NOMO-1 (cell line): ENCODE results near the gene FLCN.
A peak's percentile ranks its signal among the peaks of the same experiment; 100 is the strongest.
"Not testable (repeated sequence)": the region's sequence is repeated elsewhere in the genome, so short reads cannot be mapped to it uniquely, and the experiment has no call there.

Experiments
- DNase-seq, 2 experiments: peaks; one replicate each; lab custom pipeline; 2025; ENCODE audit not compliant: unreplicated experiment in 2 of 2; lab: John Stamatoyannopoulos, UW

FLCN gene

DNA sequence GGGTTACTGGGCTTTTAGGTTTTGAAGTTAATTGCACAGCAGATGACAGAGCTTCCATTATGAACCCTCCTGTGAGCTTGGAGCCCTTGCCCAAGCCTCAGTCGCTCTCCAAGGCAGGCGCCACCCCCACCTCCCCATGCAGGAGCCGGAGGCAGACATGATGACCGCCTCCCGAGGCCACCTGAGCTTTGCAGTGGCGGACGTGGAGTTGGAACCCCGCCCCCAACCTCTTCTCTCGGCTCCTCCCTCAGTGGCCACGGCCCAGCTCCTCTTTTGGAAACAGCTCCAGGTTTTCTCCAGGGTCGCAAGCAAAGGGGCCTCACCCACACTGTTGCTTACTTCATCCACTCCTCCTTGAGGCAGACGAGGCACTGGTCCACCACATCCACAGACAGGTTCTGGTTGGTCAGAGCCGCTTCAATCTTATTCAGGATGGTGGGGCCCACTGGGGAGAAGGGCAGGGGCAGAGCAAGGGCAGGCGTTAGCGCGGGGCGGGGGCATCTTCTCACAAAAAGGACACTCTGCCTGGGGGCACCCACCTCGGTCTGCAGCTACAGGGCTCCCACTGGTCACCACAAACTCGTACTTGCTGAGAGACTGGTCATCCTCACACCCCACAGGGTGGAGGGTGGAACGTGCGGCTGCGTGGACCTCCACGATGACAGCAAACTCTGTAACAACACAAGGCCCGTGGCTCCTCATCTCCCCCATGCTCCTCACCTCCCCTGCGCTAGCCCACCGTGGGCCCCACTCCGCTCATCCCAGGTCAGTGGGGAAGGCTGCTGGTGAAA is 22.1 kb downstream of the FLCN start:
- DNase-seq = no peak

DNA sequence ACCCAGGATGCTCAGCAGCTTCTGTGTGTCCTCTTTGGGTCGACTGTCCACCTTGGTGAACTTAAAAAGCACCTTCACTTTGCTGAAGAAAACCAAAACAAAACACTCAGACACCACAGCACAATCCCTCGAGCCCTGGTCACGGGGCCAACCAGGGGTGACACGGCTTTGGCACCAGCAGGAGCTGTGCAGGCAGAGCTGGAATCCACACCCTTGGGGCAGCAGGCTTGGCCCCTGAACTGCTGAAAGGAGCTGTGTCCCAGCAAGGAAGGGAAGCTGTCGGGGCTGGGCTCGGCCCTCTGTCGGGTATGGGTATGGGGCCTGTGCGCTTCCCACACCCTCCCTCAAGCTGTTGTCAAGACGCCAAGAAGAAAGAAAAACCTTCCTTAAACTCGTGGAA is 23.2 kb downstream of the FLCN start:
- no peak for DNase-seq

DNA sequence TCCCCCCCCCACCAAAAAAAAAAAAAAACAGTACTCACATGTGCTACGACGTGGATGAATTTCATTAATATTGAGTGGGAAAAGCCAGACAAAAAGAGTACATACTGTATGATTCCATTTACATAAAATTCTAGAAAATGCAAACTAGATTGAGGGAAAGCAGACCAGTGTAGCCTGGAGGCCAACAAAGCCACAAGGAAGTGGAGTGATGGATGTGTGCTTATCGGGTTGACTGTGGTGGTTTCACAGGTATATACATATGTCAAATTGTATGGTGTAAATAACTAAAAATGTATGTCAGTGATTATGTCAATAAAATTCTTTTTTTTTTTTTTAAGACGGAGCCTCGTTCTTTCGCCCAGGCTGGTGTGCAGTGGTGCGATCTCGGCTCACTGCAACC is 29.0 kb downstream of the FLCN start:
- DNase-seq = no peak

DNA sequence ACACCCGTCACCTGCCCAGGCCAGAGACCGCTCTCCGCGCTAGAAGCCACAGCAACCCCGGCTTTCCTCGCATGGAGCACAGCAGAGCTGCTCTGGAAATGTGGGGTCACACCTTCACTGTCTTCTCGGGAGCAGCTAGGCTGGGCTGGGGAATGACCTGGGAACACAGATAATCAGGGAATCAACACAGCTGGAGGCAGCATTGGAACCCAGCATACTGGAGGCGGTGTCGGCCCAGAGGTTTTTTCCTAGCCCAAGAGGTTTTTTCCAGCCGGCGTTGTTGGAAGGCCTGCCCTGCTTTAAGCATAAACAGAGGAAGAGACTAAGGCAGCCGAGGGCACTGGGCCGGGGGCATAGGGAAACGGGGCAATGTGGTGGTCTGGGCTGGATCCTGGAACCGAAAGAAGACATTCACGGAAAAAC is 30.0 kb downstream of the FLCN start:
- no peak for DNase-seq

DNA sequence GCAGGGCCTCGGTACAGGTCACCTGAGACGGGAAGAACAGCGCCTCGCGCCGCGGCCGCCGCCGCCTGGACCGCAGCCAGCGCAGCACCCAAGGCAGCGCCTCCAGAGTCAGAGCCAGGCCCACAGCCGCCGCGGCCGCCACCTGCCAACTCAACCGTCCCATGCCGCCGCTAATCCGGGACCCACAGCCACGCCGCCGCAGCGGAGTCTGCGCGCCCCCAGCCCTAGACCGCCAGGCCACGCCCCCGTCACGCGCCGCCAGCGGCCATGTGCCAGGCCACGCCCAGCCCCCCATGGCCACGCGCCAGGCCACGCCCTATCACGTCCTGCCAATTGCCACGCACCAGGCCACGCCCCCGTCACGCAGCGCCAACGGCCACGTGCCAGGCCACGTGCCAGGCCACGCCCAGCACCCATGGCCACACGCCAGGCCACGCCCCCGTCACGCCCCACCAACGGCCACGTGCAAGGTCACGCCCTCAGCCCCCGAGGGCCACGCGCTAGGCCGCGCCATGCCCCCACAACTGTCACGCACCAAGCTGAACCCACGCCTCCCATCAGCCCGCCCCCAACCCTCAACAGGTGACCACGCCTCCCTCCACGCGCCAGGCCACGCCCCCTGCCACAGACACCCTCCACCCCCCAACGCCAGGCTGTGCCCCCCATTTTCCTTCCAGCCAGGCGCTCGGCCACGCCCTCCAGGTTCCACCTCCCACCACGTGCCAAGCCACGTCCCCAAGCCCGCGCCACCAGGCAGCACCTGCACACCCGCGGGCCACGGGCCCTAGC is 30.6 kb downstream of the FLCN start, which contains the start of gene PLD6:
Gene PLD6 (minus strand): TSS at position 210 of the 789 bp plus-strand sequence. CDS start 47 bp downstream, at position 163.
- peak; percentile 72 to 87 for DNase-seq

DNA sequence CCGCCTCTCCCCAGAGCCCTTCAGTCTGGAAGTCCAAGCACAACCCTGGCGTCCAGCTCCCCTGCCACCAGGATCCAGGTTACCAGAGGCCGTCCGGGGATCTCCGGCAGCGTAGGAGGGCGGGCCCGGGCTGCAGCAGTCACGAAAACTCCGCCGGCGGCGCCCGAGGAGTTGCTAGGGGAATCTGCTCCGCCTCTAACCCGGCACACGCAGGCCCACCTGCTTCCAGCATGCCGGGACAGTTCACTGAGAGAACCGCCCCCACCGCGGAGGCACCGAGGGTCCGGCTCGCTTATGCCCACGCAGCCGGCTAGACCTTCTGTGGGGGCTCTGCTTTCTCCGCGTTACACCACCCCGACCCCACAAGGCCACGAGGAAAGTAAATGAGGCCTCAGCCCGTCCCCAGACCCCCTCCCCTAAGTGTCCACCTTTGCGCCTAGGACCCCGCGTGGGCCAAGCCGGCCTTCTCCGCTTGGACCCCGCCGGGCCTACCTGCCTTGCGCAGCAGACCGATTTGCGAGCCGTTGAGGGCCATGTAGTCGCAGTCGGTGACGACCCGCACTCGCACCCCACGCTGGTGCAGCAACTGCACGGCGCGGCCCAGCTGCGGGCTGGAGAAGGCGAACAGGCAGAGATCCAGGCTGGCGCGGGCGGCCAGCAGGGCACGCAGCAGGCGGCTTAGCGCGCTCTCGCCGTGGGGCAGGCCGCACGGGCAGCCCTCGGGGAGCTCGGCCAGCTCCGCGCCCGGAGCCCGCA is 31.4 kb downstream of the FLCN start:
- DNase-seq = peak; percentile 33 to 55

DNA sequence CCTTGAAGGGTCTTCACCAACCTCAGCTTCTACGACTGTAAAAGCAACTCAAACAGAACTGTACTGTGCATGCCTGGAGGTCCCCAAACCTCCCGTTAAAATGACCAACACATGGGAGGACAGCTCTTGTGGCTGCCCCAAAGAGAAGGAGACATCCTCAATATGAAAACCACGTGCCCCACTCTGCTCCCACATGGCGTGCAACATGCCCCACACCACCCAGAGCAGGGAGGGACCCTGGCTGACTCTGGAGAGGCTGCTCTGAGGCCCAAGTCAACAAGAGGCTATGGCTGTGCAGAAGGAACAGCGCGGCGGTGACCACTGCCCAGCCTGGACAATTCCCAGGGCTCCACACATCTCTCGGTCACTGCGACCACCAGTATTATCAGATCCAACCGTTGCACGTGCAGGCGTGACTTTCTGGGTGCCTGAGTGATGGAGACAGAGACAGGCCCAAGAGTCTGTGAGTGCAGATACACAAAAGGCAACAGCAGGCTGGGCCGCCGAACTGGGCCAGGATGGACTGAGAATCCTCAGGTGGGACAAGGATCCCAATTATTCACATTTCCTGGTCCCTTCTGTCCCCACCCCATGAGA is 32.2 kb downstream of the FLCN start:
- no peak for DNase-seq

DNA sequence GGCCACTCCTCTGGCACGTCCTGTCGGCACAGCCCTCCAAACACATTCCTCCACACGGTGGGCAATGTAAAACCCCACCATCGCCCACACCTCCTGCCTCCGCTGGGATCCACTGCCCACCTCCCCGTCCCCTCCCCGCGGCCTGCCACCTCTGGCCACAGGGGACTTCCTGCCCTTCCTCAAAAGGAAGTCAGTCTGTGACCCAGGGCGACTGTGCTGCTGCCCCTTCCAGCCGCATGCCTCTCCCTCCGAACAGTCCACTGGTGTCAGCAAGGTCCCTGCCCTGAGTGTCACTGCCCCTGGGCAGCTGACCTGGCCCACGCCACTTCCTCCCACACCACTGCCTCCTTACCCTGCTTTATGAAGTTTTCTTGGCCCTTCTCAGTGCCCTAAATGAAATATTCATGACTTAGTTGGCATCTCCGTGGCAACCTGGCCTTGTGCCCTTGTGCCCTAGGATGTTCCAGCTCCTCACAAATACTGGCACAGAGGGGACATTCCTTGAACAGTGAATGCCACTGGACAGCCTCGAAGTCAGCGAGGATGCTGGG is 32.9 kb downstream of the FLCN start:
- no peak for DNase-seq

DNA sequence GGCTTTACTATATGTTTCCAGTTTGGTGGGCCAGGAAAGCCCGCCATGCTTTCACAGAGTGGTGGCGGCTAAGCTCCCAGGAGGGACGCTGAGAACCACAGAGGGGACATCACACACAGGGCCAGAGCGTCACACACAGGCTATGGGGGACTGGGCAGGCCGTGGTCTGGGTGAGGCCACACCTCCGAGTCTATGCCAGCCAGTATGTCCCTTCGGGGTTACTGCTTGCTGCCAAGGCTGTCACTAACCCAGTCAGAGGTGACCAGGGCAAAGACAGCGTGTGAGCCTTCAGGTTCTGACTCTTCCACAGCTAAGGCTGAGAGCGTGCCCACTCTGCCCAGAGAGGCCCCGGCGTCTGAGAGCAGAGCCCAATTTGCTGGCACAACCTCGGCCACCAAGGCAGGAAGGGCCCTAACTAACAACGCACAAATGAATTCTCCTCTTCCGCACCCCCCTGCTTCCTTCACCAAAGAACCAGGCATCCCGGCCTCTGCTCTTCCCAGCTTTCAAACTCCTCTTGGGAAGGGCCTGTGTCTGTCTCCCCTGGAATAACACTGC is 33.7 kb downstream of the FLCN start:
- DNase-seq = no peak

DNA sequence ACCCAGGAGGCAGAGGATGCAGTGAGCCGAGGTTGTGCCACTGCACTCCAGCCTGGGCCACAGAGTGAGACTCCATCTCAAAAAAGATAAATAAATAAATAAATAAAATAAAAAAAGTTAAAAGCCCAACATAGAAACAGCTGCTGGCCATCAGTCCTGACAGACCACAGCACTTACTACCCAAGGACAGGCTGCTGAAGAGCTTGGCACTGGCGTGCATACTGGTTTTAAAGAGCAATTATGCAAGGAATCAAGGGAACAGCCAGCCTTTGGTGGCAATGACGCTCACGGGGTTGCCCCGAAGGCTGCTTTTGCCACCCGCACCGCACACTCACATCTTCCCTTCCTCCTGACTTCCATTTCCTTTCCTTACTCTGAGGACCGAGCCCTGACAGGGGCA is 35.1 kb downstream of the FLCN start:
- no peak for DNase-seq

DNA sequence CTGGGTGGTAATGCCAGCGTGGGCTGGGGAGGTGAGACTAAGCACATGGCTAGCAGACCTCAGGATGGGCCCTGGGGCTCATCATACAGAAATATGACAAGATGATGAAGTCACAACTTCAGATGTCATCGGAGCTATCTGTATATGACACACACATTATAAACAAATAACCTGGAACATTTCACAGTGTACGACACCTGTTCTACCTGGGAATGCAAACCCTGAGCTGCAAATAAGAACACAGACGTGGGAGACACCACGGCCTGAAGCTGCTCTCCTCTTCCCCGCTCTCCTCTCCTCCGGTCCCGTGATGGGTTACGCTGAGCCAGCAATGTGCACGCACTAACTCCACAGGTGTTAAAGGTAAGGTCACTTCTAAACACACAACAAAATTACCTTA is 35.7 kb downstream of the FLCN start:
- DNase-seq = no peak

DNA sequence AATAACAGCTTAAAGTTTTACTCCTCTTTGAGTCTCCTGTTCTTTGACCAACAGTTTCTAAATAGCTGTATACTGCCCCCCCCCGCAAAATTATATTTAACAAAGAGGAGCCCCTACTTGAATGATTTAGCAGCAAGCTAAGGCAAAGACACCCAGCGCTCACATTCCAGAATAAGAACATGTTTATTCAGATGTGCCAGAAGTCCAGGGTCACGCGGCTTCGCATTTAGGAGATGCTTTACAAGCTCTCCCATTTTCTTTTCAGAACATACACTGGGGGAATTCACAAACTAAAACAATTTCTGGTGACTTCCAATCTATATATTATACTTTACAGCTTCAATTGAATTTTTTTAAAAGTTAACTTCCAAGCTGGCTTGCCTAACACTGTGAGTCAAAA is 36.1 kb downstream of the FLCN start:
- DNase-seq = no peak

DNA sequence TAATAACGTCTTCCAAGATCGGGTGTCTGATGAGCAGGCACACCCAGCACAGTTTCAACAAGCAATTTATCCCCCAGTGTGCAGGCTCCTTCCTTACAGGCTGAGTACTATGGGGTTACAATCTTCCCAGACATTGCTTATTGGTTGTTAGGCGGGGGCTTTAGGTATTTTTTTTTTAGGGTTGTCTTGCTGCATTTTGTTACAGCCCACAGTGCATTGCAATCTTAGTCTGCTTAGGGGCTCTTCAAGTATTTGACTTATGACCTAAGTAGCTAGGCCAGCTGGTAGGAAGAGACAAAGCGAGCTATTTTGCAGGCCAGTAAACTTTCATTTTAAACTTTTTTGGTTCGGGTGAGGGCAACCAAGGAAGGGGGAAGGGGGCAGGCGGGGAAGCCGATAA is 36.7 kb downstream of the FLCN start:
- no peak for DNase-seq

DNA sequence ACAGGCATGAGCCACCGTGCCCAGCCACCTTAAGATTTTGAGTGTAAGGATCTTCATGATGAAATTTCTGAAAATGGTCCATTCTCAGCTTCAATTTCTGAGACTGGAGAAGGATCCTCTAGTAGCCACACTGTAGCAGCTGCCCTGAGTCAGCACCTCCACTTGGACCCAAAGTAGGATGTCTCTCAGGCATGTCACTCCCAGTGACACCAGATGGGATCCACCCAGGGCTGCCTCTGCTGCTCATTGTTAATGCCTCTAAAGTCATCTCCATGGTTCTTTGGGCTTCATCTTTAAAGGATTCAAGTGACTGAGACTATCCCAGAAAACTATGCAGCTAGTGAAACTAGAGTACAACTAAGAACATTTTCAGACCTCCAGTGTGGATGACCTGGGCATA is 38.7 kb downstream of the FLCN start:
- DNase-seq = no peak

DNA sequence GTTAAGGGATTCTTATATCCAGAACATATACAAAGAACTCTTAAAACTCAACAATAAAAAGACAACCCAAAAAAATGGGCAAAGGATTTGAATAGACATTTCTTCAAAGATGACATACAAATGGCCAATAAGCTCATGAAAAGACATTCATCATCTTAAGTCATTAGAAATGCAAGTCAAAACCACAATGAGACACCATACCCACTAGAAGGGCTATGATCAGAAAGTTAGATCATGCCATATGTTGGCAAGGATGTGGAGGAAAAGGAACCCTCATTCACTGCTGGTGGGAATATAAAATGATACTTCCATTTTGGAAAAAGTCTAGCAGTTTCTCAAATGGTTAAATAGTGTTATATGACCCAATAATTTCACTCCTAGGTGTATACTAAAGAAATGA is 40.2 kb downstream of the FLCN start:
- no peak for DNase-seq

DNA sequence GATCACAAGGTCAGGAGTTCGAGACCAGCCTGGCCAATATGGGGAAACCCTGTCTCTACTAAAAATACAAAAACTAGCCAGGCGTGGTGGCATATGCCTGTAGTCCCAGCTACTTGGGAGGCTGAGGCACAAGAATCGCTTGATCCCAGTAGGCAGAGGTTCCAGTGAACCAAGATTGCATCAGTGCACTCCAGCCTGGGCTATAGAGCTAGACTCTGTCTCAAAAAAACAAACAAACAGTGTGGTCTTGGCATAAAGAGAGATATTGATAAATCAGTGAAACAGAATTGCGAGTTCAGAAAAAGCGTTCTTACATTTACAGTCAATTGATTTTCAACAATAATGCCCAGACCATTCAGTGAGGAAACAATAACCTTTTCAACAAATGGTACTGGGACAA is 41.5 kb downstream of the FLCN start:
- DNase-seq = not testable (repeated sequence)

DNA sequence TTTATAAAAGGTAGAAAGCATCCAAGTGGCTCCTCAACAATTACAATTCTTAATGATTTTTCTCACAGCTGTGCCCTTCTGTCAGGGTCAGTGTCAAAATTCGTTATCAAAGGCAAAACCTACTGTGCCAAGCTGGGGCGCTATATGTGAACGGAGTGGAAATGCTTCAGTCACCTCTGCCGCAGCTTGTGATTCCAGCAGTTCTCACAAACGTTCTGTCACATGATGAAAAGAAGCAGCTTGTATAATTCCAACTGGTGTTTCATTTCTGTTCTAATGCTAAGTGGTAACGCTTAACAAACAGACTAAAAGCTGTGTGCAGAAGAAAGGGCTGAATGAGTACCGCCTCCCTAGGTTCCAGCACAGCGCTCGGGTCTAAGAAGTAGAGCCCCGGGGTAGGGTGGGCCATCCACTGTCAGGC is 45.0 kb downstream of the FLCN start:
- no peak for DNase-seq

DNA sequence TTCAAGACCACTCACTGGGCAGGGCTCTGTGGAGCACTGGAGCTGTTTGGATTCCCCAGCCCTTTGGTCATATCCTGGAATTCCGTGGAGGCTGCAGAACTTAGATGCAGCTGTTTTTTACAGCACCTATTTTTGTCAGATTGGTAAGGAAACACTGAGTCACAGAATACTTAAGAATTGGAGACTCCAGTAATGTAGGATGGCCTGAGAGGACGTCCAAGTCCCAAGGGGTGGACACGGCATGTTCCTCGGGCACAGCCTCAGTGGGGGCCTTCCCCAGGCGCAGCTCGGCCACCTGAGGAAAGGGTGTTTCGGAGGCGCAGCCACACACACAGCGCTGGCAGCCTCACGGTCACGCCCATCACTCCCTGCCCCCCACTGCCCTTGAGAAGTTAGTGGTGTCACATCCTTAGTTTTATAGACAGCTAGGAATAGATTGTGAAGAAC is 45.6 kb downstream of the FLCN start:
- DNase-seq = no peak

DNA sequence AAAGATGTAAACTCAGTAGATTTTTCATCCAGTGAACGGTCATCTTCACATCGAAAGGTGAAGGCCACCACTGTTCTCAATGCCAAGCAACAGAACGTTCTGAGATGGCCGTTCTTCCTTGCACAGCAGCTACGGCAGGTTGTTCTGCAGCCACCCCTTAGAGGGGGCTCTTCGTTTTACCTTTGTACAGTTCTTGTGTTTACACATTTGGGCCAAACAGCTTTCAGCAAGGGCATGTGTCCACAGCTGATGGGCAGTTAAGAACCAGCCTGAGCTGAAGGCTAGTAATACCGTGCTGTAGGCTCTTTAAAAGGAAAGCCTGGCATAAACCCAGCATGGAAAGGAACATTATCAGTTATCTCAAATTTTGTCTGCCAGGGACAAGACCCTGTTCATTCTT is 46.8 kb downstream of the FLCN start:
- no peak for DNase-seq

DNA sequence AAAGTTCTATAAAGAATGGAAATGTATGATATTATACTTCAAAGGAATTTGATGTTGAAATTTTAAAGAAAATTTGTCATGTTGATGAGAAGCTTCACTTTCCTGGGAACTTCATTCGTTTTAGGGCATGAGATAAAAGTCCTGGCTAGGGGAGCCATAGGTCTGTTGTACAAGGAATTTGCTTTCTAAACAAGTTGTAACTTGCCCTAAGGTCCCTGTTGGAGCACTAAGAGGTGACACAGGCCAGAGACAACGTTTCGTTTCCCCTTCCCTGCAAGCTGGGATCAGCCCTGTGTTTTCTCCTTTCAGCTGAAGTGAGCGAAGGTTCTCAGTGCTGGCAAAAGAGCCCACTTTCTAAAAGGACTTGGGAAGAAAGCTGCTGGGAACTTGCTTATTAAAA is 47.4 kb downstream of the FLCN start:
- no peak for DNase-seq
